ENCODE data around the gene TLR6.
A peak's percentile ranks its signal among the peaks of the same experiment; 100 is the strongest.
"Not testable (repeated sequence)": the region's sequence is repeated elsewhere in the genome, so short reads cannot be mapped to it uniquely, and the experiment has no call there.

TLR6 gene

GRCh38 chr4:38787693-38788092 is 68.9 kb downstream of the TLR6 start:
- DNase-seq (ENCODE audit: low spot score): no peak

GRCh38 chr4:38785901-38786402 is 70.7 kb downstream of the TLR6 start:
- DNase-seq (ENCODE audit: low spot score): no peak

- no peak for DNase-seq (ENCODE audit: low spot score)
Observed at GRCh38 chr4:38785041-38785790, 71.4 kb downstream of the TLR6 start.

GRCh38 chr4:38784141-38784540 is 72.5 kb downstream of the TLR6 start:
- no peak for DNase-seq (ENCODE audit: low spot score)

- no peak for DNase-seq (ENCODE audit: low spot score)
Observed at GRCh38 chr4:38783109-38783460, 73.5 kb downstream of the TLR6 start.

- peak; percentile 58 for DNase-seq (ENCODE audit: low spot score)
Observed at GRCh38 chr4:38782452-38783108, 74.0 kb downstream of the TLR6 start, which contains the start of gene TLR10. TLR10 (minus strand) TSS chr4:38782990; CDS start chr4:38775590, 7,400 bp downstream.

- DNase-seq (ENCODE audit: low spot score): no peak
Observed at GRCh38 chr4:38781854-38782261, 74.8 kb downstream of the TLR6 start.

GRCh38 chr4:38780833-38781484 is 75.7 kb downstream of the TLR6 start:
- no peak for DNase-seq (ENCODE audit: low spot score)

GRCh38 chr4:38779790-38780189 is 76.8 kb downstream of the TLR6 start:
- no peak for DNase-seq (ENCODE audit: low spot score)

GRCh38 chr4:38777925-38778324 is 78.7 kb downstream of the TLR6 start:
- DNase-seq (ENCODE audit: low spot score): not testable (repeated sequence)

GRCh38 chr4:38775326-38775725 is 81.3 kb downstream of the TLR6 start:
- no peak for DNase-seq (ENCODE audit: low spot score)

GRCh38 chr4:38774181-38774955 is 82.2 kb downstream of the TLR6 start:
- DNase-seq (ENCODE audit: low spot score): no peak
